Stimulated activated CD4-positive, alpha-beta T cell treated with anti-CD3 and anti-CD28 coated beads, Interleukin-4, amount 100 ng/mL, for 24 hours (primary cell): Measurements from ENCODE around the gene SLC3A2.

Experiments
- DNase-seq: peaks from one replicate; pipeline ENCODE4 v3.0.0-alpha.2; 2020

The SLC3A2 gene

GRCh38 chr11:62912268-62912667 lies 31.6 kb downstream of the SLC3A2 start:
- no peak for DNase-seq

GRCh38 chr11:62914416-62914815 lies 33.7 kb downstream of the SLC3A2 start:
- no peak for DNase-seq

GRCh38 chr11:62917906-62918502 lies 37.3 kb downstream of the SLC3A2 start:
- no peak for DNase-seq

GRCh38 chr11:62918531-62918930 lies 37.8 kb downstream of the SLC3A2 start:
- DNase-seq = no peak

- DNase-seq = no peak
Measured at GRCh38 chr11:62919476-62919875, 38.8 kb downstream of the SLC3A2 start.

GRCh38 chr11:62919898-62920640 lies 39.4 kb downstream of the SLC3A2 start:
- no peak for DNase-seq

GRCh38 chr11:62921201-62921572 lies 40.5 kb downstream of the SLC3A2 start, which contains the start of gene CHRM1:
CHRM1 (minus strand) TSS chr11:62921363; CDS start chr11:62911100, 10,263 bp downstream.
- no peak for DNase-seq

- DNase-seq = no peak
Measured at GRCh38 chr11:62921573-62922188, 41.0 kb downstream of the SLC3A2 start.

GRCh38 chr11:62922189-62922589 lies 41.5 kb downstream of the SLC3A2 start:
- DNase-seq = no peak

- peak; percentile 32 for DNase-seq
Measured at GRCh38 chr11:62922653-62923431, 42.1 kb downstream of the SLC3A2 start.

- no peak for DNase-seq
Measured at GRCh38 chr11:62923601-62924411, 43.1 kb downstream of the SLC3A2 start.

GRCh38 chr11:62925308-62925707 lies 44.6 kb downstream of the SLC3A2 start:
- DNase-seq = no peak

GRCh38 chr11:62925745-62926679 lies 45.3 kb downstream of the SLC3A2 start:
- DNase-seq = no peak

GRCh38 chr11:62926680-62927455 lies 46.2 kb downstream of the SLC3A2 start:
- no peak for DNase-seq

- no peak for DNase-seq
Measured at GRCh38 chr11:62928011-62928410, 47.3 kb downstream of the SLC3A2 start.

- DNase-seq = no peak
Measured at GRCh38 chr11:62930157-62930556, 49.5 kb downstream of the SLC3A2 start.

GRCh38 chr11:62930666-62931065 lies 50.0 kb downstream of the SLC3A2 start:
- no peak for DNase-seq

- no peak for DNase-seq
Measured at GRCh38 chr11:62931499-62932278, 51.0 kb downstream of the SLC3A2 start.

GRCh38 chr11:62933285-62933684 lies 52.6 kb downstream of the SLC3A2 start:
- no peak for DNase-seq
